Natural killer cell (primary cell): ENCODE measurements around the gene KIF16B. TPM values are rescaled to one million over a fixed set of nuclear protein-coding genes. Genes with fewer than 3 reads are reported as not detected.

ENCODE experiments used
- ATAC-seq, 3 donors: fragments of 150-1000 bp in 2 of 3; fragments of 200-7000 bp in 1 of 3; cut with Tn5 transposase; 1 replicate in 1 of 3; 2 replicates in 2 of 3; pipeline ENCODE4 v1.10.0; 2021; ENCODE audit warnings: mild to moderate bottlenecking in 2 of 3, moderate library complexity in 2 of 3
- DNase-seq, 2 donors: peaks; one replicate each; pipeline versions ENCODE4 v3.0.0 to v3.0.0-alpha.2; 2013 to 2021; ENCODE audit warnings: mixed read lengths in 1 of 2
- H3K27ac ChIP-seq: one replicate; pipeline ENCODE4 v1.5.1; 2013; ENCODE audit warnings: mild to moderate bottlenecking, low read length
- H3K27me3 ChIP-seq: one replicate; pipeline ENCODE4 v1.6.1; 2013; ENCODE audit warnings: low read length; ENCODE audit not compliant: control insufficient read depth, insufficient read depth
- H3K36me3 ChIP-seq: one replicate; pipeline ENCODE4 v1.6.1; 2013; ENCODE audit warnings: low read length; ENCODE audit not compliant: control insufficient read depth, insufficient read depth
- H3K4me1 ChIP-seq: one replicate; pipeline ENCODE4 v1.6.1; 2013; ENCODE audit warnings: low read length; ENCODE audit not compliant: control insufficient read depth, insufficient read depth
- H3K4me3 ChIP-seq: one replicate; pipeline ENCODE4 v1.5.1; 2013; ENCODE audit warnings: low read length
- H3K9me3 ChIP-seq: one replicate; pipeline ENCODE4 v1.6.1; 2013; ENCODE audit warnings: low read length; ENCODE audit not compliant: control insufficient read depth, insufficient read depth
- H3K27ac Mint-ChIP-seq, 2 donors: one replicate each; pipeline ENCODE4 v1.8.0; 2022; ENCODE audit warnings: mild to moderate bottlenecking in 2 of 2, mixed read lengths in 2 of 2, moderate library complexity in 1 of 2
- H3K27me3 Mint-ChIP-seq, 2 donors: one replicate each; pipeline ENCODE4 v1.8.0; 2022; ENCODE audit warnings: low read depth in 2 of 2, mixed read lengths in 2 of 2
- H3K36me3 Mint-ChIP-seq: one replicate; pipeline ENCODE4 v1.8.0; 2022; ENCODE audit warnings: mixed read lengths
- H3K4me1 Mint-ChIP-seq, 2 donors: one replicate each; pipeline ENCODE4 v1.8.0; 2022; ENCODE audit warnings: mixed read lengths in 2 of 2
- H3K4me3 Mint-ChIP-seq: one replicate; pipeline ENCODE4 v1.8.0; 2022; ENCODE audit warnings: mild to moderate bottlenecking, moderate library complexity, mixed read lengths
- H3K9me3 Mint-ChIP-seq, 2 donors: one replicate each; pipeline ENCODE4 v1.8.0; 2022; ENCODE audit warnings: mixed read lengths in 2 of 2
- WGBS: methylation state at CpG from one replicate; pipeline ENCODE4 v1.1.7; 2013; ENCODE audit warnings: missing lambda C conversion rate; ENCODE audit not compliant: insufficient coverage; 5-methylcytosine and 5-hydroxymethylcytosine counted together
- intact Hi-C: fragments of 100-400 bp; cut with micrococcal nuclease; formaldehyde crosslinking; loops from one replicate; pipeline ENCODE4 v1.14.2; 2022
- total RNA-seq, 4 donors: library from RNA; stranded (reverse); fragments of 120-200 nt in 1 of 4; gene quantifications; one replicate each; pipeline versions ENCODE4 v1.2.3 to v1.2.4, GENCODE V29; 2013 to 2022
- TF ChIP-seq, protein P1 (sequence below): fragments of 200-600 bp; IDR thresholded peaks from one replicate; pipeline ENCODE4 v1.8.0; 2022; ENCODE audit warnings: antibody characterized with exemption

Gene KIF16B
- total RNA-seq, 3 donors from 2014 or later (not counting 1 experiment from before 2014, with no cell fraction given) = 3.9 to 11.8 (median 9.2) TPM

DNA sequence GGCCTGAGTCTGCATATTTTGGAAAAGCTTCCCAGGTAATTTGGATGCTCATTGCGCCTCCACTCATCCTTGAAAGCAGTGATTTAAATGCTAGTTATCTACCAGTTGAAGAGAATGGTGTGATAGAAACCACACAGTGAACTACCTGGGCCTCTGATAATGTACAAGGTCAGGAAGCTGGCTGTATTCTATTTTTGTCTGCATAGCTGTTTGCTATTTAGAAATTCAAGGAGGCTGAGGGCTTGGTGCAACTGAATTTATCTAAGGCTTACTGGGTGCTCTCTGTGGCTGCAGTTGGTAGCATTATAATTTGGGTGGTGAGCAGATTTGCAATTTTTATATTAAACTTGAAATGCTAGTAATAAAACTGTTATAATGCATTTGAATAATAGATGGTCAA, 245.6 kb downstream of the KIF16B start:
- no peak overlapping the region for H3K4me3 Mint-ChIP-seq
- no peaks in the 10 kb centered on the region for H3K4me1 ChIP-seq
- 92% methylated on average over 1 of the region's 1 CpG for WGBS
- no peak overlapping the region for H3K27ac Mint-ChIP-seq
- H3K27ac ChIP-seq = no peak overlapping the region
- no peaks in the 10 kb centered on the region for H3K4me1 Mint-ChIP-seq
- no peak for ATAC-seq
- DNase-seq = no peak
- H3K27me3 ChIP-seq = no peaks in the 10 kb centered on the region
- H3K36me3 Mint-ChIP-seq = peaks cover 21% of the 10 kb centered on the region
- no peaks in the 10 kb centered on the region for H3K27me3 Mint-ChIP-seq
- H3K9me3 Mint-ChIP-seq = peaks cover 2 to 8% of the 10 kb centered on the region in 2 donors
- intact Hi-C loops = no loop called here
- TF ChIP-seq, protein P1, sequence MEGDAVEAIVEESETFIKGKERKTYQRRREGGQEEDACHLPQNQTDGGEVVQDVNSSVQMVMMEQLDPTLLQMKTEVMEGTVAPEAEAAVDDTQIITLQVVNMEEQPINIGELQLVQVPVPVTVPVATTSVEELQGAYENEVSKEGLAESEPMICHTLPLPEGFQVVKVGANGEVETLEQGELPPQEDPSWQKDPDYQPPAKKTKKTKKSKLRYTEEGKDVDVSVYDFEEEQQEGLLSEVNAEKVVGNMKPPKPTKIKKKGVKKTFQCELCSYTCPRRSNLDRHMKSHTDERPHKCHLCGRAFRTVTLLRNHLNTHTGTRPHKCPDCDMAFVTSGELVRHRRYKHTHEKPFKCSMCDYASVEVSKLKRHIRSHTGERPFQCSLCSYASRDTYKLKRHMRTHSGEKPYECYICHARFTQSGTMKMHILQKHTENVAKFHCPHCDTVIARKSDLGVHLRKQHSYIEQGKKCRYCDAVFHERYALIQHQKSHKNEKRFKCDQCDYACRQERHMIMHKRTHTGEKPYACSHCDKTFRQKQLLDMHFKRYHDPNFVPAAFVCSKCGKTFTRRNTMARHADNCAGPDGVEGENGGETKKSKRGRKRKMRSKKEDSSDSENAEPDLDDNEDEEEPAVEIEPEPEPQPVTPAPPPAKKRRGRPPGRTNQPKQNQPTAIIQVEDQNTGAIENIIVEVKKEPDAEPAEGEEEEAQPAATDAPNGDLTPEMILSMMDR = no peak
- H3K9me3 ChIP-seq = no peaks in the 10 kb centered on the region
- H3K4me3 ChIP-seq = no peak overlapping the region
- H3K36me3 ChIP-seq = no peaks in the 10 kb centered on the region

DNA sequence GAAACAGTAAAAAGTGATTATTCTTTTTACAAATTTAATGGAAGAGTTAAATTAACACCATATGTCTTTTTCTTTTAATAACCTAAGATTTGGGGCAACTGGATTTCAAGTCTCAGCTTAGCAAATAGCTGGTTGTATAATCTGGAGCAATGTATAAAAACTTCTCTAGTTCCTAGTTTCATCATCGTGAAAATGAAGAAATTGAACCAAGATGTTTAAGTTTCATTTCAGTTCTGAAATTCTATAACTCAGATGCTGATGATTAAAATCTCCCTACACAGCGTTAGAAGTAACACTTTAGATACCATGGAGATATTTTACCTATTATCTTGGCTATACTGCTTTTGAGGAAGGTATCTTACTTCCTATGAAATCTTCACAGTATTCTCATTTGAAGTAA, 252.0 kb downstream of the KIF16B start:
- Histone ChIP-seq H3K9me3 (no peaks in the 10 kb centered on the region), H3K4me3 (no peak overlapping the region), H3K27me3 (no peaks in the 10 kb centered on the region), H3K27ac (no peak overlapping the region), H3K36me3 (no peaks in the 10 kb centered on the region), H3K4me1 (no peaks in the 10 kb centered on the region)
- no peak overlapping the region for H3K4me3 Mint-ChIP-seq
- H3K9me3 Mint-ChIP-seq = peaks cover 2 to 8% of the 10 kb centered on the region in 2 donors
- peaks cover 0 to 5% of the 10 kb centered on the region in 2 donors for H3K4me1 Mint-ChIP-seq
- ATAC-seq (no peak), DNase-seq (no peak)
- H3K36me3 Mint-ChIP-seq = peaks cover 18% of the 10 kb centered on the region
- WGBS = no CpG with 5 or more reads among the region's 2 CpGs
- H3K27ac Mint-ChIP-seq = no peak overlapping the region
- no peaks in the 10 kb centered on the region for H3K27me3 Mint-ChIP-seq
- intact Hi-C loops = no loop called here
- TF ChIP-seq, protein P1 = no peak

DNA sequence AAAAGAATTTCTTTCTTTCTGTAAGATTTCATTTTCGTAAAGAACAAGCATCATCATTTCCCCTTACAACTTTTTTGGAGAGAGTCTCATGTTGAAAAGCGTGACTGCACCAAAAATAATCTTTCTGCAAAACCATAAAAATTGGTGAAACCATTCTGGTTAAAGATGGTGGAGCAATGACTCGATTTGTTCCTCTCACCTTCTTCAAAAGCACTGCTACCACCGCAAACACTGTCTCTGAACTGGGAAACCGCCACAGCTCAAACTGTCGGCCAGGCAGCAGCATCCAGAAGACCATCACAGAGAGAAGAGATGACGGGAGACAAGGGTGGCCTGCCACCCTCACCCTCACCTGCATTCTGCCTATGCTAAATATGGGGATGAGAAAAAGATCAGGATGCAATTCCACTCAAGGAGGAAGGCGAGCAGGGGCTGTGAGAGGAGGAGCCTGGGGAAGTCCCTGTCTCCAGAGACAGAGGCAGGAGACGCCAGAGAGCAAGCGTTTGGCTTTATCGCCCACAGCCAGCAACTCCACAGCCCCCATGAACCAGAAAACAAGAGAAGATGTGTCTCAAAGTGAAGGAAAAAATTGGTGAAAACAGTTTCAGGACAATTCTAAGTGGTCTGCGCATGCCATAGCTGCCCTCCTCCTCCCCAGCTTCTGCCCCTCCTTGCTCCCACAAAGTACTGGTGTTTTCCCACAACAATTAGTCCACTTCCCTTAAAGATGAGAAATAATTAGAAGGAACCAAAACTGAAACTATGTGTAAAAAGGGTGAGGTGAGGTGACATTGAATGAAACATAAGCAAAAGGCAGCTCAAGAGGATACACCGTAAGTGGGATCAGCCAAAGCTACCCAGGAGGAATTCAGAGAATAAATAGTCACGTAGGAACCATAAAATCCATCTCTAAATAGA, 255.5 kb downstream of the KIF16B start:
- no peak overlapping the region for H3K4me3 Mint-ChIP-seq
- 84% methylated on average over 11 of the region's 14 CpGs for WGBS
- H3K4me1 ChIP-seq = peaks cover 6% of the 10 kb centered on the region
- peaks cover 10 to 12% of the 10 kb centered on the region in 2 donors for H3K4me1 Mint-ChIP-seq
- no peaks in the 10 kb centered on the region for H3K36me3 ChIP-seq
- DNase-seq (no peak), ATAC-seq (no peak)
- no peaks in the 10 kb centered on the region for H3K9me3 Mint-ChIP-seq
- H3K27ac Mint-ChIP-seq = no peak overlapping the region
- no peaks in the 10 kb centered on the region for H3K9me3 ChIP-seq
- no peaks in the 10 kb centered on the region for H3K36me3 Mint-ChIP-seq
- TF ChIP-seq, protein P1 = no peak
- no peak overlapping the region for H3K4me3 ChIP-seq
- no peaks in the 10 kb centered on the region for H3K27me3 ChIP-seq
- intact Hi-C loops = no loop called here
- H3K27ac ChIP-seq = no peak overlapping the region
- H3K27me3 Mint-ChIP-seq = no peaks in the 10 kb centered on the region
